ENCODE measurements around the gene HLA-DMA.

The HLA-DMA gene

DNA sequence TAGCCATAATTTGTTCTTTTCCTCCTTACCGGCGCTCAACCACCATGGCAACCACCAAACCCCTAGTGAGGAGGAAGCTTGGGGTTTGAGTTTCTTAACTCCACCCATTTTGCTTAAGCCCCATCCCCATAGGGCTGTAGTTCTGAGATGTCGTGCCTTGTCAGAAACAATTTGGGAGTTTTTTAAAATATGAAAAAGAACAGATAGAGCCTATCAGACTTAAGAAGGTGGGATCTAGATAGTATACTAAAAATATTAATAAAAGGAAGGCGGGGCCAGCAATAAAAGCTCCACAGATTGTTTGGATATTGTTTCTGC, 21.1 kb upstream of the HLA-DMA start:
- DNase-seq, result no peak

GRCh38 chr6:32973144-32974015, 20.5 kb upstream of the HLA-DMA start:
- no peak for DNase-seq

GRCh38 chr6:32972353-32973143, 19.7 kb upstream of the HLA-DMA start:
- DNase-seq, result peak; percentile 82

DNA sequence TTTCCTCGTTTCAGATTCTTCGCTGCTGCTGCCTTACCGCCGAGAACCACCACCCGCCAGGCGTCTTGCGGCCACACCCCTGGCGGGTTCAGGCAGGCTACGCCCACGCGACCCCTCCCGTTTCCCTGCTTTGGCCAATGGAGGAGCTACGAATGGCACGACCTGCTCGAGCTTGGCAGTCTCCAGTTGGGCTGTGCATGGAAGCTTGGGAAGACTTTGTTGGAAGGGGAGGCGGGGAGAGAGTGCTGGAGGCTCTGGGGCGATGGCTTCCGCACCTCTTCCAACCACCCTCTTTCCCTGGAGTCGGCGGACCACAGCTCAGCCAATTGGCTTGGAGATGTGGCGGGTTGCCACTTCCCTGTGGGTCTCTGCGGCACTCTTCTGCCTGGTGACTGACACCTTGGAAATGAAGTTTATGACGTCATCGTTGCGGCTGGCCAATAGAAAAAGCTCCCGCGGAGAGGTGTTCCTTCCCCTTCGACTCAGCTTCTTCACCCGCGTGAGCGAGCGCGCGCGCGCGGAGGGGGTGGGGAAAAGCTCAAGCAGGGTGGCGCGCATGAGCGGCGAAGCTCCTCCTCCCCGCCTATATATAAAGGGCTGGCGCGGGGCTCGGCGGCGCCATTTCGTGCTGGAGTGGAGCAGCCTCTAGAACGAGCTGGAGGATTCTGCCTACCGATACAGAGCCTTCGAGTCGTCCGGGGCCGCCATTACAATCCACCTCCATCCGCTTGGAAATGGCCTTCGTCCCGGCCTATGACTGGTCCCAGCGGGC, 18.9 kb upstream of the HLA-DMA start:
- peak; percentile 100 for DNase-seq

- DNase-seq, result no peak
Observed at GRCh38 chr6:32971242-32971580, 18.3 kb upstream of the HLA-DMA start.

DNA sequence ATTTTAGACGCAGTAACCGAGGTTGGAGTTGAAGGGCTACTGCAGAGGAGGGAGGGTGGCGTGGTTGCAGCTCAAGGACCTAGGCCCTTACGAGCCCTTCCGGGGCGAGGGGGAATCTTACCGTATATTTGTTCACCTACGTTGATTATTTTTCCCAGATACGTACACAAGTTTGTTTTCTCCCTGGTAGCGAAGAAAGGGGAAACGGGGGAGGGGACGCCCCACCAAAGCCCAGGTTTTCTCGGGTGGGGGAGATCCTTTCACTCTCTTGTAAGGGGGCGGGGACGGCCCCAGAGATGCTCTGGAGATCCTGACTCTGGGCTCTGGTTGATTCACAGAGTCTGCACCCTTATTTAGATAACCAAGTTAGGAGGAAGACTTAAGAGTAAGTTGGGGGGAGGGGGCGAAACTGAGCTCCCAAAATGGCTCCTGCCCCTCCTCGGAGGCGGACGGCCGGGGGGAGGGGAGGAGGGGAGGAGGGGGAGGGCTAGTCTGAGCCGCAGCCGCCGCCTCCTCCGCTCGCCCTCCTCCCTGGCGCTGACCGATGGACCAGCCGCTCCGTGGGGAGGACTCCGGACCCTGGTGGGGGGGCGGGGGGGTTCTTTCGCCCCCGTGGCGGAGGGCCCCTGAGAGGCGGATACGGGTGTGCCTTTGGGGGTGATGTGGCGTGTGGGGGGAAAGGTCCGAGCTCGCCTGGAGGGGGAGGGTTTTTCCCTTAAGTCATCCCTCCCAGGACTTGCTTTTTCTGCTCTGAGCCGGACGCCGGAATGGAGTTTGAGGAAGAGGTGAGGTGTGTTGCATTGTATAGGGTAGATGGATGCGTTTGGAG, 17.7 kb upstream of the HLA-DMA start:
- peak; percentile 93 for DNase-seq

GRCh38 chr6:32969685-32970412, 17.0 kb upstream of the HLA-DMA start:
- peak; percentile 96 for DNase-seq

GRCh38 chr6:32968867-32969684, 16.2 kb upstream of the HLA-DMA start:
- peak; percentile 84 for DNase-seq

DNA sequence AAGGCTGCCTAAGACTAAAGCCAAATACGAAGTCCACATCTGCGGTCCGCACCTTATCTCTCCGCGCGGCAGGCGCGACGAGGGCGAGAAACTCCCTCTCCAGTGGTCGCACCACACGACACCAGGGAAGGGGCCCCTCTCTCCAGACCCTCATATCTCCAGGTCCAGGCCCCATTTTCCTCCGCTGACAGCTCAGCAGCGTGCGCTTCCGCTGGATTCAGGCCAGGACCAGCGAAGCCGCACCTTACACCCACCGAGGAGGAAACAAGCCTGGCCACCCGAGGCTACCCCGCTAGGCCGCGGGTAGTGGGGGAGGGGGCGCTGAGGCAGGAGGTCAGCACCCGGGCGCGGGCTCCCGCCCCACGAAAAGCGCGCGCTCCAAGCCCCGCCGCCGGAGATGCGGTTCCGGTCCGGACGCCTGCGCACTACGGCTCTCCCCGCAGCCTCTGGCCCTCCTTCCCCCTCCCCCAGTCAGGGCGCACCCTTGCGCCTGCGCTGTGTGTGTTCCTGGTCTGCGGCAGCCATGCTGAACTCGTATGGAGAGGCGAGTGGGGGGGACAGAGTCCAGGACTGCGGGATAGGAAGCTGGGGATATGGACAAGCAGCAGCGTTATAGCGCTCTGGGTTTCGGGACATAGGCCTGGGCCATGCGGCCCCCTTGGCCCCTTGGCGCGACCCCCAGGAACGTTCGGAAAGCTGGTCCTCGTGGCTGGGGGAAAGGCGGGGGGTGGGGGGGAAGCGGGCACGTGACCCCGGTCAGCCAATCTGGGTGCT, 15.4 kb upstream of the HLA-DMA start, which contains the start of gene BRD2:
Gene BRD2, plus strand, starts transcription at position 502 of the 774 bp plus-strand sequence. CDS start 4,305 bp downstream, outside the sequence.
- DNase-seq, result peak; percentile 97

- DNase-seq, result peak; percentile 67
Observed at GRCh38 chr6:32967151-32968091, 14.5 kb upstream of the HLA-DMA start.

DNA sequence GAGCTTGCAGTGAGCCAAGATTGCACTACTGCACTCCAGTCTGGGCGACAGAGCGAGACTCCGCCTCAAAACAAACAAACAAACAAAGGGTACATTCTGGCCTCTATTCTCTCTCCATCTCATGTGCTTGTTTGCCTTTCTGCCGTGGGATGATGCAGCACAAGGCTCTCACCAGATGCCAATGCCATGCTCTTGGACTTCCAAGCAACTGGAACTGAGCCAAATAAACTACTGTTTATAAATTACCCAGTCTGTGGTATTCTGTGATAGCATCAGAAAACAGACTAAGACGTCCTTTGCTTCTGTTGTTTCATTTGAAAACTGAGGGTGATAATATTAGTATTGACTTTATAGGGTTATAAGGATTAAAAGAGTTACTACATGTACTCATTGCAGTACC, 11.9 kb upstream of the HLA-DMA start:
- DNase-seq, result no peak

DNA sequence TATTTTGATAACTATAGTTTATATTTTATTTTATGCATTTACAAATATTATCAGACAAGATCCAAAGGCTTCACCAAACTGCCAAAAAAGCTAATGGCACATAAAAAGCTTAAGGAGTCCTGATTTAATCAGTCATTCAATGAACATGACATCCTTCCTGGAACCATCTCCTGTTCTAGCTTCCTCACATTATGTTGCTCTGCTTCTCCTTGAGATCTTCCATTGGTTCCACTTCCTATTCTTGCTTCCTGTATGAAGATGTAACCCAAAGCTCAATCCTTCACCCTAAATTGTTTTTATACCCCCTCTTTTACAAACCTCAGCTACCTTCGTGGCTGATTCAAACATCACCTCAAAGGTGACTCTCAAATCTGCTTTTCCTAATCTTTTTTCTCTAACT, 11.0 kb upstream of the HLA-DMA start:
- no peak for DNase-seq

GRCh38 chr6:32962213-32962826, 9.4 kb upstream of the HLA-DMA start:
- no peak for DNase-seq

DNA sequence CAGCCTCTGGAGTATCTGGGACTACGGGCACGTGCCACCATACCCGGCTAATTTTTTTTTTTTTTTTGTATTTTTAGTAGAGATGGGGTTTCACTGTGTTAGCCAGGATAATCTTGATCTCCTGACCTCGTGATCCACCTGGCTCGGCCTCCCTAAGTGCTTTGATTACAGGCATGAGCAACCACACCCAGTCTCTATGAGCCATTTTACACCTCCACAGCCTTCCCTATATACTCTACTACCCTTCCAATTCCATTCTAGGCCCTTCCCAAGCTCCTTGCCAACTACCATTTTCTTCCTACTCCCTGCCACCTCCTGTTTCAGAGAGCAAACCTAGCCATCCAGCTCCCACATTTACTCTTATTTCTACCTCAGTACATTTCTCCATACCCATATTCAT, 7.7 kb upstream of the HLA-DMA start:
- DNase-seq, result no peak

GRCh38 chr6:32956176-32956575, 3.3 kb upstream of the HLA-DMA start:
- no peak for DNase-seq

DNA sequence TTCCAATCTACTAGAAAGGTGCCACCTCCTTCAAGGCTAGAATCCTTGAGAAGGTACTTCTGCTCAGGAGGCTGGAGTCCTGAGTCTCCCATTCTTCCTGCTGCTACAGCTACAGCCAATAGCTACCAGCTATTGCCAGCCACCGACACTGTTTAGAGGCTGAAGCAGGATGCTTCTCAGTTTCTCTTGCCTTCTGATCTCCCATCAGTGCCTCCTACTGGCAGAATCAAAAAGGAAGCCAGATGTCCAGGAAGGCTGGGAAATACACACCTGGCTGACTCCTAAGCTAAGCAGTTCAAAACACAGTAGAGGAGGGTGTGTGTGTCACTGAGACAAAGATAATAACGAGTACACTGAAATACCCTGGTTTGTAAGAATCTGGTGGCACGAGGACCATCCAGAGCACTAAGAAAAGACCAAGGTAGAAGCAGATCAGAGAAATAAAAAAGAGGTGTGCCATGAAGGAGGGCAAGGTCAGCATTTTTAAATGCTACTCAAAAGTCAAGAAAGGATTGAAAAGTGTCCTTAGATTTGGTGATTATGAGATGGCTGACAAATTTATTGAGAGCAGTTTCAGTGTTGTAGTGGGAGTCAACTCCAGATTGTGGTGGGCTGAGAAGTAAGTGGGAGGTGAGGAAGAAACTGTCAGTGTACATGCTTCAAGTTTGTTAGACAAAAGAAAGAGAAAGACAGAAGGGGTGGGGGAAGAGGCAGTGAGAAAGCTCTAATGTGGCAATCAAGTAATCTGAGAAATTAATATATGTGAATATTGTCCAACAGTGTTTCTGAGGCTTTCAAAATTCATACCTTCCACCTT, 2.3 kb upstream of the HLA-DMA start:
- DNase-seq, result no peak

GRCh38 chr6:32954267-32954666, 1.4 kb upstream of the HLA-DMA start:
- no peak for DNase-seq

DNA sequence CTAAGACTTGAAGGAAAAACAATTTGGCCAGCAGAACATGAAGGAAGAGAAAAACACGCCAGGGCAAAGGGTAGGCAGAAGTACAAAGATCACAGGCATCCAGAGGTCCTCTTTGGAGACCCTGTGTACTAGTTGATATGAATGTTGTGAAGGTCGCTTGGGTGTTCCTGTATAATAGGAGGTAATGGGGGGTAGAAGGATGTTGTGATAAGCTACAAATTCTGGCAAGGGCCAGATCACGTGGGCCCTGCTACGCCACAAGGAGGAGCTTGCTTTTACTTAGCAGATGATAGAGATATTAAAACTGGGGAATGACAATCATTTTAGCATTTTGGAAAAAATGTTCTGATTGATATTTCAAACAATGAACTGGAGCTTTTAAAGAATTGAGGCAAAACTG, 878 bp upstream of the HLA-DMA start:
- DNase-seq, result no peak
